Stimulated activated CD8-positive, alpha-beta memory T cell treated with anti-CD3 and anti-CD28 coated beads, Interleukin-7, amount 100 ng/mL, for 1 hour (primary cell): ENCODE measurements around the gene SFXN5.
"Not testable (repeated sequence)": the region's sequence is repeated elsewhere in the genome, so short reads cannot be mapped to it uniquely, and the experiment has no call there.

Source experiments
- DNase-seq, 2 donors: peaks; one replicate each; pipeline ENCODE4 v3.0.0-alpha.2; 2020; ENCODE audit warnings: low read depth in 2 of 2

SFXN5 gene

GRCh38 chr2:73078457-73079411 is 7.2 kb upstream of the SFXN5 start:
- DNase-seq: no peak

DNA sequence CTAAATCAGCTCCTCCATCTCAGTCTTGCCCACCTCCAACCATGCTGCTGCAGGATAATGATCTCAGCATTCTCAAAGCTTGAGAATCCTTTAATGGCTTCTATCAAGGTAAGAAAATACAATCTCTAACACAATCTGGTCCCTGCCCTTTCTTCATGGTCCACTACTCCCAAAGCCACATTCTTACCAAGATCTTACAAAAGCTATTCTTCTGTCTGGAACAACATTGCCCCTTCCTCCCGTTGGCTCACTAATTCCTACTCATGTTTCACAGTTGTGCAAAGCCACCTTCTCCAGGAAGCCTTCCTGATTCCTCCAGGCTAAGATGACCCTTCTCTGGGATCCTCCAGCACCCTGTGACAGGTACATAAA is 5.9 kb upstream of the SFXN5 start:
- no peak for DNase-seq

DNA sequence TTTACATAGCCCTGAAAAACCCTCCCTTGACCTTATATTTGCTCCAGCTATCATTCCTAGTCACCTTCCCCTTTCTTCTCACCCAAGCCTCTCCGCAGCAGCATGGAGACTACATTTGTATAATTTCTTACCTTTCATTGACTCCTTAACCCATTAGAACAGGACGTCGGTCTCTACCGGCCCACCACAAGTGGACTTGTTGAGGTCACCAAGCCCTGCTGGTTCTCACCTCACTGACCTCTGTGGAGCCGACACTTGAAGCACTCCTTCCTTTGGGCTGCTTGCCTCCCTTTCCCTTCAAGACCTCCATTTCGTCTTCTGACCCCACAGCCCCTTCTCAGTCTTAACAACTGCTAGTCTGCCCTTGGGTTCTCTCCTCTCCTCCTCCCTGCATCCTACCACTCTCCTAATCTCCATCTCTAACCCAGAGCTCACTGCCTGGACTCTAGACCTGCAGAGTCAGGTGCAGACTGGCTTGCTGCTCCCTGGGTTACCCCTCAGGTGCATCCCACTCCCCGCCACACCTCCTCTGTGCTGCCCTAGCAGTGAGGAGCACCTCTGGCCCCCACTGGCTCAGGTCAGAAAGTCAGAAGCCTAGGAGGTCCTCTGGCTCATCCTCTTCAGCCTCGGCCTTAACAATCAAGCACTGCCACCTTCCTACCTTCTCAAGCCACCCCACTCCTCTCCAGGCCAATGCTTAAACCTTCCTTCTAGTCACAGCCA is 5.3 kb upstream of the SFXN5 start:
- no peak for DNase-seq

- no peak for DNase-seq
Measured at GRCh38 chr2:73075477-73076373, 4.2 kb upstream of the SFXN5 start.

DNA sequence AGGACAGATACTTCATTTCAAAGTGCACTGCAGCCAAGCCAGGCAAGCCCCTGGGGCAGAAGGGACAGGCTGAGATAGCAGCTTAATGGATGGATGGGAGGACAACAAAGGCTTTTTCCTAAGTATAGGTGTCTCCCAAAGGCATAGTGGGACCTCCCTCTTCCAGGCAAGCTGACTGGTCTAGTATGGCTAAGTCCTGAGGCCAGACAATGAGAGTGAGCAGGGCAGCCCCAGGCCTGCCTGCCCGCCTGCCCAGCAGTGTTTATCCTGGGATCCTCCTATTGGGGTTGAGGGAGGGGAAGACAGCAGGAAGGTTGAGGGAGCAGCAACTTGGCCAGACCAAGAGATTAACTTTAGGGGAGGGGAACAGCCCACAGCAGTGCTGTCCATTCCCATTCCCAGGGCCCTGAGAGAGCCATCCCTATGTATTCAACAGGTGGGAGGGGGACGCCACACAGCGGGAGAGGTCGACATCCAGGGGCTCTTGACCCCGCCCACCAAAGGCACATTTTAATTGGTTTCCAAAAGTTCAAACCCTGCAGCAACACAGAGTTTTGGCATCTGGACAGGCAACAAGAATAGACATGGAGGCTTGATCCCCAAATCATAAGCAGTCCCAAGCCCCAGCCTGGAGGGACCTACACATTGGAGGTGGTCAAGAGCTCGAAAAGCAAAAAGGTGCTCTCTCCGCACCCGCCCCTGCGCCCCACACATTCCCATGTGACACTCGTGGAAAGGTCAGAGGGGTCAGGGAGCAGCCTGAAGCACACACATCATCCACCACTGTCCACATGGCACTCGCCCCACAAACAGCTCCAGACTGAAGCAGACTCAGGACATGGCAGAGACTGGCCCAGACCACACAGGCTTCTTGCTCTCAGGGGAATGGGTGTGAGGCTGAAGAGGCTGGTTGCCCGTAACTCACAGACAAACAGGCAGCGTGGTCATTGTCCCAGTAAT is 2.9 kb upstream of the SFXN5 start:
- DNase-seq: no peak

DNA sequence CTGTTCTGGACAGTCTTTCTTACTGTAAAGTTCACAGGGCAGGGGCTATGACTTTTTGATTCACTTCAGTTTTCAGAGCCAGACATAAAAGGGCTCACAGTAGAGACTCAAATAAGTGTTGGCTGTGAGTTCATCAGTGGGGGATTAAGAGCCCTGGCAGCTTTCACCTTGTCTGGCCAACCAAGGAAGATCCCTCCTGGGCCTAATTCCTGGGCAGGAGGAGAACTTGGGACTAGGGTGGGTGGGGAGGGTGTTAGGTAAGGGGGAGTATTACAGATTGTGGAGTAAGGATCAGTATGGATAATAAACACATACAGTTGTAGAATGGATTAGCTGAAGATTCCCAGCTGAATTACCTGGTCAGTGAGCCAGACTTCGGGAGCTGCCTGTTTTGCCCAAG is 904 bp upstream of the SFXN5 start:
- no peak for DNase-seq

- no peak for DNase-seq
Measured at GRCh38 chr2:73072129-73072395, 550 bp upstream of the SFXN5 start.

GRCh38 chr2:73070643-73071359 is 711 bp downstream of the SFXN5 start:
- DNase-seq: no peak

DNA sequence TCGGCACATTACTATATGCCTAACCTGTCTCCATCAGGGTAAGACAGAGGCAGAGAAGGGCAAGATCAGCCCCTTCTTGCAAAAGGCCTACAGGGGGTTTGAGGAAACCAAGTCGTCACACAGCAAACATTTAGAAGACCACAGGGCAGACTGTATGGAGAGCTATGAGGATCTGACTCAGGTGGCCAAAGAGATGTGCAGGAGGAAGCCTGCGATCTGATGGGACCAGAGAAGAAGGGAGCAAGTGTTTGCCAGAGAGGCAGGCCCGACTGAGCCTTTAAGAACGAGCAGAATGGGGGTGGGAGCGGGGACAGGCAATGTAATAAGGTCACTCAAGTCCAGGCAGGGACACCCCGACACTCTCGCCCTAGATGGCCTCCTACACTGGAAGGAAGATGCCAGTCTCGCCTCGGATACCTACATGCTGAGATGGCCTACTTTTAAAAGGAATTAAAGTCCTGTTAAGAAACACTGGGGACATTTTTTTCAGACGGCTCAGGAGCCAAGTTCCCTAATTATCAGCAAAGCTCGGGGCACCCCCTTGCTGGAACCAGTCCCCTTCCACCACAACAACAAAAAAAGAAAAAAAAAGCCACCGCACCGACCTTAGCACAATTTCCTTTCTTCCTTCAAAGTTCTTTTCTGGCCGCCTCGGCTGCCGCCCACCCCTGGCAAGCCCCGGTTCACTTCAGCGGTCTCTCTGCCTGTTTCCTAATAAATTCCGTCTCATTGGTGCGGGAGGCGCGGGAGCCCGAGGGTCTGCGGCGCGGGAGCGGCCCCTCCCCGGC is 1.5 kb downstream of the SFXN5 start:
- DNase-seq: no peak

- DNase-seq: no peak
Measured at GRCh38 chr2:73069041-73069854, 2.3 kb downstream of the SFXN5 start.

DNA sequence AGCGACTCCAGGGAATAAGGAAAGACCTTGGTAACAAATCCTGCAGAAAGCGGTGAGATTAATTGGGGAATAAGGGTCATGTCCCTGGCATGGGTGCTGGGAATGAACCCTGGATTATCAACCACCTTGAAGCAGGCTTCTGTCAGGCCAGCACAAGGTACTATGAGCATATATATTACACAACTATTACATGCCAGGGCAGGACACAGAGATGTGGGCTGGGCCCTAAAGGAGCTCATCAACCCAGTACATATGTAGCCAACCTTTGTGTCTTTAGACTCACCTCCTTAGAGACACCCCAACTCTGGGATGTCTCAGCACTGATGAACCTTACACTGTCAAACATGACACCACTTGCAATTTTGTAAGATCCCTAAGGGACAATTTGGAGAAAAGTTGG is 3.4 kb downstream of the SFXN5 start:
- DNase-seq: no peak

DNA sequence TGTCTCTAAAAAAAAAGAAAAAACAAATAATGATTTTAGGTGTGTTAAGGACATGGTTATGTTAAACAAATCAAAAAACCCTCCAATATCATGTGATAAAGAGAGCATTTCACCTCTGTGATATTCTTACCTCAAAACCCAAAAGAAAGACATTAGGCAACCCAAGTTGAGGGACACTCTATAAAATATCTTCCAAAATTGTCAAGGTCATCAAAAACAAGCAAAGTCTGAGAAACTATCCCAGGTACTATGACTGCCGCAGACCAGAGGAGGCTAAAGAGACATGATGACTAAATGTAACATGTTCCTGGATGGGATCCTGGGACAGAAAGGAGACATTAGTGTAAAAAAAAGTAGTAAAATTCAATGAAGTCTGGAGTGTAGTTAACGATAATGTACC is 4.5 kb downstream of the SFXN5 start:
- DNase-seq: no peak

GRCh38 chr2:73065070-73065469 is 6.4 kb downstream of the SFXN5 start:
- not testable (repeated sequence) for DNase-seq

- DNase-seq: no peak
Measured at GRCh38 chr2:73063909-73064875, 7.3 kb downstream of the SFXN5 start.

DNA sequence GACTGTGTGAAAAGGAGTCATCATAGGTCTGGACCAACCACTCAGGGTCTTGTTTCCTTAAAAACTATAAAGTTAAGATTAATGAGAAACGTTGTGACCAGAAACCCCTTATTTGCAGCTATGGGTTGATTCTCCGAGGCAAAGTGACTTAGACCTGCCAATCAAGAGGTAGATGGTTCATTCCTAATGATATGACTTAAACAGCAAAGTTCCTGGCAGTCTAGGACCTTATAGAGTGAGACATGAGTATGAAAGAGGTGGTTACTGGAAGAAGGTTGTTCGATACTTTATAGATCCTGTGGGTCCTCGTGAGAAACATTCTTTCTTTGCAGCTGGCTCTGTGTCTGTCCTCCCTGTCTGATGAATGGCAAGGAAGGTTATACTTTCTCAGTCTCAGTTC is 8.0 kb downstream of the SFXN5 start:
- DNase-seq: no peak

- DNase-seq: no peak
Measured at GRCh38 chr2:73059106-73059505, 12.4 kb downstream of the SFXN5 start.

GRCh38 chr2:73054980-73055379 is 16.5 kb downstream of the SFXN5 start:
- no peak for DNase-seq
